ENCODE results near the gene RGS6.

The RGS6 gene

DNA sequence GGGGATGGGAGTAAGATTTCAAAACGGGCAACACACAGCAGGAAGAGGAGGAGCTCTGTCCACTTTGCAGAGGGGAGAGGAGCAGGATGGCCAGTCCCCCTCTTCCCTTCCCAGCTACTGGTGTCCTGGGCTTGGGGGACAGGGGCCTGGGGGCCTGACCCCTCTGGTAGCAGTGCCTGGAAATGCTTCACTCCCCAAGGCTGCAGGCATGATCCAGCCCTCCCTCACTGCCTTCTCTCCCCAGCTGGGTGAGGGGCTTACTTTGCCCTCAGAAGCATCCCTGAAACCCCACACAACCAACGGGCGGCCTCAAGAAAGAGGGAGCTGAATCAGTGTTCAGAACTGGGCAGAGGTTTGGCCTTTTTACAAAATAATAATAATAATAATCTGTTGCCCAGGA is 682.1 kb downstream of the RGS6 start:
- no peak for DNase-seq

- DNase-seq = no peak
These were observed 682.7 kb downstream of the RGS6 start for GRCh38 chr14:72614891-72615415.

DNA sequence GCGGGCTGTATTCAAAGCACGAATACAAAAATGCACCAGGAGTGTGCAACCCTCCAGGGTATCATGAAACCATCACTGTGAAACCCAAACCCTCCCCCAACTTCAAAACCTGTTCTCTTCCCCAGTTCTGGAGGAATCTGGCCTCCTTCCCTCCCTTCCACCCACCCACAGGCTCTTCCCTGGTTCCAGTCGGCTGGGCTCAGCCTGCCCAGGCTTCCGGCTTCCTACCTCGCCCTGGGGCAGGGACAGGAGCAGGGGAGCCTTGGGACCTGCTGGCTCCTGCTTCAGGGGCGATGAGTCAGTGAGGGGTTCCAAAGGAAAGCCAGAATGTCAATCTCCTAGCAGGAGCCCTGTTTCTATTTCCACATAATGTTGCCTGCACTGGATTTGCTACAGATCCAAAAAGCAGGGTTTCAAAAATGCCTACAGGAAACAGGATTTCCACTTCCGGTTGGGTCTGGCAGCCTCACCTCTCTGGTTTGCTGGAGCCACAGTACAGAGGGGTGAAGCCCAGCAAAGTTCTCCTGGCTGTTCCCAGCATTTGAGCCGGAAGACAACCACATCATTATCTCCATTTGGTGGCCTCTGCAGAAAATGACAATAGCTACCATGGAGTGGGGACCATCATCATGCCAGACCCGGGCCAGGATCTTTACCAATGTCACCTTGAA is 683.4 kb downstream of the RGS6 start:
- DNase-seq = no peak
